A549 treated with AZD9567 at 1 μM for 4 hours (cell line): ENCODE data around the gene MMP2. TPM values are rescaled to one million over a fixed set of nuclear protein-coding genes. Genes with fewer than 3 reads are reported as not detected.

ENCODE experiments used
- total RNA-seq: library from RNA; stranded (reverse); fragments of 200-300 nt; extraction: Qiagen RNA extraction; gene quantifications from 5 replicates; pipeline ENCODE4 v1.2.3, GENCODE V29; 2022; ENCODE audit not compliant: insufficient read depth

The MMP2 gene
- 6.6 to 17.4 TPM (median 8.1 TPM) in 5 replicates for total RNA-seq

DNA sequence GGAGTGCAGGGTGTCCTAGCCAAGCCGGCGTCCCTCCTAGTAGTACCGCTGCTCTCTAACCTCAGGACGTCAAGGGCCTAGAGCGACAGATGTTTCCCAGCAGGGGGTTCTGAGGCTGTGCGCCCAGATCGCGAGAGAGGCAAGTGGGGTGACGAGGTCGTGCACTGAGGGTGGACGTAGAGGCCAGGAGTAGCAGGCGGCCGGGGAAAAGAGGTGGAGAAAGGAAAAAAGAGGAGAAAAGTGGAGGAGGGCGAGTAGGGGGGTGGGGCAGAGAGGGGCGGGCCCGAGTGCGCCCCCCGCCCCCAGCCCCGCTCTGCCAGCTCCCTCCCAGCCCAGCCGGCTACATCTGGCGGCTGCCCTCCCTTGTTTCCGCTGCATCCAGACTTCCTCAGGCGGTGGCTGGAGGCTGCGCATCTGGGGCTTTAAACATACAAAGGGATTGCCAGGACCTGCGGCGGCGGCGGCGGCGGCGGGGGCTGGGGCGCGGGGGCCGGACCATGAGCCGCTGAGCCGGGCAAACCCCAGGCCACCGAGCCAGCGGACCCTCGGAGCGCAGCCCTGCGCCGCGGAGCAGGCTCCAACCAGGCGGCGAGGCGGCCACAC, at the start of gene MMP2:
Gene MMP2 (plus strand): TSS at position 372 of the 603 bp plus-strand sequence. CDS start 282 bp downstream, outside the sequence.

DNA sequence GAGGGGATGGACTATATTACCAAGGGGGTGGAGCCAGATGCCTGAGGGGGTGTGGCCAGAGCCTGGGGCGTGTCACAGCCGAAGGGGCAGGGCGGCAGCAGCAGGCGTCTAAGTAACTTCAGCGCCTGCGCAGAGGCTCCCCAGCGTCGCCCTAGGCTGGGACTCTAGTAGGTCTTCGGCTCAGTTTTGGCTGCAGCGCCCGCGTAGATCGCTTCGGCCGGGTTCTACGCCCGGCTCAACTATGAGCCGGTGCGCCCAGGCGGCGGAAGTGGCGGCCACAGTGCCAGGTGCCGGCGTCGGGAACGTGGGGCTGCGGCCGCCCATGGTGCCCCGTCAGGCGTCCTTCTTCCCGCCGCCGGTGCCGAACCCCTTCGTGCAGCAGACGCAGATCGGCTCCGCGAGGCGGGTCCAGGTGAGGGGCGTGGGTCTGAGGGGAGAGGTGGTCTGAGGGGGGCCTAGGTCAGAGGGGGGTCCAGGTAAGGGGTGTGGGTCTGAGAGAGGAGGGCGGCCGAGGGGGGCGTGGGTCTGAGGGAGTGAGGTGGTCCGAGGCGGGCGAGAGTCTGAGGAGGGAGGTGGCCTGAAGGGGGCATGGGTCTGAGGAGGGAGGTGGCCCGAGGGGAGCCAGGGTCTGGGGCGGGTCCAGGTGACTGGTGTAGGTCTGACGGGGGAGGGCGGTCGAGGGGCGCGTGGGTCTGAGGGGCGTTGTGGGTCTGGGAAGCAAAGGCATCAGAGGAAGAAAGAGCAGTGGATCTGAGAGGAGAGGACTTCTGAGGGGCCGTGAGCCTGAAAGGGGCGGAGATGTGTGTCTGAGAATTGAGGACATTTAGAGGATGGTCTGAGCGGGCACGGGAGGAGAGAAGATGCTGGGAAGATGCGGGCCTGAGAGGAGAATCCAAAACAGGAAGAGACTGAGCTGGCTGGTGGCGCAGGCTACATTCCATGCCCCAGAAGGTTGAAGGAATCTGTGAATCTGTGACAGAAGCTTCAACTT, 30.2 kb downstream of the MMP2 start, which contains the start of gene LPCAT2:
Gene LPCAT2 (plus strand): TSS at position 132 of the 991 bp plus-strand sequence. CDS start 110 bp downstream, at position 242.

Other genes with a start within 250 kb of the MMP2 start
- gene IRX6, start 155.0 kb upstream of the MMP2 start, total RNA-seq, result not detected in 5 replicates
- 5.4 to 9.4 TPM (median 6.0 TPM) in 5 replicates for gene LPCAT2, start 29.9 kb downstream of the MMP2 start, total RNA-seq
- not detected in 5 replicates for gene CAPNS2, start 87.5 kb downstream of the MMP2 start, total RNA-seq
- 0.06 to 0.13 TPM (median 0.11 TPM) in 3 of 5 replicates, not detected in the others for gene SLC6A2, start 176.8 kb downstream of the MMP2 start, total RNA-seq